B cell (primary cell): ENCODE results near the gene ARHGAP15. TPM values are rescaled to one million over a fixed set of nuclear protein-coding genes. Genes with fewer than 3 reads are reported as not detected.

ENCODE experiments used
- ATAC-seq: fragments of 200-7000 bp; cut with Tn5 transposase; one replicate; pipeline ENCODE4 v1.10.0; 2021; ENCODE audit warnings: low read depth, mild to moderate bottlenecking, moderate number of reproducible peaks, moderate library complexity
- CTCF ChIA-PET: fragments of 350-600 bp; sonication (Branson Sonifier 250); formaldehyde crosslinking; loops from one replicate; lab custom pipeline; 2021; ENCODE audit warnings: antibody characterized with exemption, inconsistent platforms; lab: Charles Lee
- POLR2A ChIA-PET: fragments of 350-600 bp; sonication (Branson Sonifier 250); formaldehyde crosslinking; loops from one replicate; lab custom pipeline; 2021; ENCODE audit warnings: antibody characterized with exemption; lab: Charles Lee
- DNase-seq: peaks from one replicate; pipeline ENCODE4 v3.0.0; 2013
- H2AFZ ChIP-seq: 2 replicates; pipeline ENCODE4 v1.6.1; 2012; ENCODE audit warnings: mild to moderate bottlenecking, low read depth, low read length; ENCODE audit not compliant: insufficient read depth, poor library complexity, severe bottlenecking
- H3K27ac ChIP-seq, 2 donors: 1 replicate in 1 of 2; 2 replicates in 1 of 2; pipeline ENCODE4 v1.5.1; 2012 to 2013; ENCODE audit warnings: low read length in 2 of 2, mild to moderate bottlenecking in 2 of 2, moderate library complexity in 1 of 2
- H3K27me3 ChIP-seq, 4 experiments: fragments of 200-600 bp in 1 of 4; sonication (generic) in 1 of 4; replicated peaks in 1 of 4; 1 replicate in 2 of 4; 2 replicates in 2 of 4; pipeline versions ENCODE4 v1.6.1 to v1.7.0; 2013 to 2016; ENCODE audit warnings: low read length in 3 of 4, mild to moderate bottlenecking in 2 of 4, mixed read lengths in 1 of 4, moderate library complexity in 1 of 4; ENCODE audit not compliant: insufficient read depth in 4 of 4, control insufficient read depth in 3 of 4; ENCODE audit errors: control extremely low read depth in 1 of 4
- H3K36me3 ChIP-seq, 2 experiments: replicated peaks in 1 of 2; 1 replicate in 1 of 2; 2 replicates in 1 of 2; pipeline versions ENCODE4 v1.6.1 to v1.7.1; 2013; ENCODE audit warnings: low read length in 1 of 2; ENCODE audit not compliant: insufficient read depth in 2 of 2, control insufficient read depth in 1 of 2; ENCODE audit errors: control extremely low read depth in 1 of 2, extremely low read depth in 1 of 2
- H3K4me1 ChIP-seq, 2 donors: fragments of 200-600 bp in 1 of 2; sonication (generic) in 1 of 2; 1 replicate in 1 of 2; 2 replicates in 1 of 2; pipeline versions ENCODE4 v1.5.1 to v1.6.1; 2013 to 2017; ENCODE audit warnings: low read length in 2 of 2; ENCODE audit not compliant: control insufficient read depth in 2 of 2, insufficient read depth in 2 of 2
- H3K4me2 ChIP-seq: replicated peaks from 2 replicates; pipeline ENCODE3; 2012; ENCODE audit warnings: mild to moderate bottlenecking, low read depth, low read length; ENCODE audit not compliant: poor library complexity, severe bottlenecking
- H3K4me3 ChIP-seq, 5 experiments: fragments of 200-600 bp in 1 of 5; sonication (generic) in 1 of 5; 1 replicate in 3 of 5; 2 replicates in 2 of 5; pipeline versions ENCODE4 v1.5.1 to v1.7.0; 2011 to 2016; ENCODE audit warnings: low read length in 4 of 5, mild to moderate bottlenecking in 4 of 5, low read depth in 2 of 5, control low read depth in 1 of 5, moderate library complexity in 1 of 5; ENCODE audit not compliant: insufficient read depth in 1 of 5; ENCODE audit errors: control extremely low read depth in 1 of 5, extremely low read depth in 1 of 5
- H3K79me2 ChIP-seq: fragments of 200-600 bp; sonication (generic); one replicate; pipeline ENCODE4 v1.6.0; 2016; ENCODE audit warnings: low read length; ENCODE audit not compliant: control insufficient read depth, insufficient read depth
- H3K9ac ChIP-seq: fragments of 200-600 bp; sonication (generic); 2 replicates; pipeline ENCODE4 v1.6.1; 2017; ENCODE audit warnings: mild to moderate bottlenecking, low read length, moderate library complexity
- H3K9me3 ChIP-seq, 3 donors: one replicate each; pipeline versions ENCODE4 v1.6.1 to v1.7.1; 2013; ENCODE audit warnings: low read length in 2 of 3; ENCODE audit not compliant: control insufficient read depth in 2 of 3, insufficient read depth in 1 of 3; ENCODE audit errors: control extremely low read depth in 1 of 3
- H4K20me1 ChIP-seq: 2 replicates; pipeline ENCODE4 v1.6.0; 2012; ENCODE audit warnings: mild to moderate bottlenecking, low read length; ENCODE audit not compliant: insufficient read depth, control insufficient read depth, poor library complexity, severe bottlenecking
- H3K27ac Mint-ChIP-seq: one replicate; pipeline ENCODE4 v1.8.0; 2021; ENCODE audit warnings: mixed read lengths
- H3K27me3 Mint-ChIP-seq: one replicate; pipeline ENCODE4 v1.8.0; 2021; ENCODE audit warnings: mixed read lengths
- H3K4me1 Mint-ChIP-seq: one replicate; pipeline ENCODE4 v1.8.0; 2021; ENCODE audit warnings: mixed read lengths
- H3K4me3 Mint-ChIP-seq: one replicate; pipeline ENCODE4 v1.8.0; 2021; ENCODE audit warnings: mixed read lengths
- H3K9me3 Mint-ChIP-seq: one replicate; pipeline ENCODE4 v1.8.0; 2022; ENCODE audit warnings: mixed read lengths; ENCODE audit not compliant: insufficient read depth
- EZH2 ChIP-seq: IDR thresholded peaks from 2 replicates; pipeline ENCODE4 v1.6.1; 2012; ENCODE audit warnings: borderline replicate concordance, low read depth, mild to moderate bottlenecking, moderate library complexity, low read length; ENCODE audit not compliant: insufficient read depth, poor library complexity, severe bottlenecking
- WGBS: methylation state at CpG from one replicate; pipeline ENCODE4 v1.1.5; 2013; ENCODE audit warnings: missing lambda C conversion rate; ENCODE audit not compliant: insufficient coverage; 5-methylcytosine and 5-hydroxymethylcytosine counted together
- intact Hi-C: fragments of 100-400 bp; cut with micrococcal nuclease; formaldehyde crosslinking; loops from one replicate; pipeline ENCODE4 v1.10.0; 2022
- polyA plus RNA-seq: library from polyadenylated mRNA; depleted of rRNA; stranded (reverse); fragments of >200 nt; gene quantifications from 2 replicates; pipeline ENCODE4 v1.2.3, GENCODE V29; 2012
- total RNA-seq, 2 donors: library from RNA; stranded (reverse); fragments of 120-200 nt in 1 of 2; gene quantifications; 1 replicate in 1 of 2; 2 replicates in 1 of 2; pipeline versions ENCODE4 v1.2.3 to v1.2.4, GENCODE V29; 2013 to 2022
- TF ChIP-seq, protein P1 (sequence below): fragments of 200-600 bp; IDR thresholded peaks from one replicate; pipeline ENCODE4 v1.8.0; 2022; ENCODE audit warnings: antibody characterized with exemption, mild to moderate bottlenecking

ARHGAP15 gene
- total and polyA plus RNA-seq, 2 donors (not counting 1 experiment from before 2014, with no cell fraction given), result 58.6 to 187 TPM

DNA sequence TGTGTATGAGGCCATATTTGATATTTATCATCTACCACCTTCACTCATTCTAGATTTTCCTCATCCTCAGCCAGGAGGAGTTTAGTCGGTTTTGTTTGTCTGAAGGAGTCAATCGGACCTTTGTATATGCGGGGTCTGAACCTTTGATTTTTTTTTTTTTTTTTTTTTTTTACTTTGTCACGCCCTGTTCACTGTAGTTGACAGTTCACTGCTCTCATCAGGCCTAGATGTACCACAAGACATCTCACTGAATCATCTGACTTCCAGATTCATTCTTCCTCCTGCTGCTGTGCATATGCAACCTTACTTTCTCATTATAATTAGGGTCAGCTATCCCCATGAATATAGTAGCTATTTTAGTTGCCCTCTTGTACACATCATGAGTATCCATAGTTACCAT lies 133.2 kb downstream of the ARHGAP15 start:
- peak overlapping the region; percentile 32 for H3K27ac Mint-ChIP-seq
- ATAC-seq (peak; percentile 22), DNase-seq (peak; percentile 32)
- POLR2A ChIA-PET, result interaction anchor here (1.1 kb wide), 1 partner anchor 280 kb away, joined by 4 read pairs; no protein-coding TSS in a partner anchor
- H2AFZ ChIP-seq, result no peak overlapping the region
- no peaks in the 10 kb centered on the region for H3K27me3 Mint-ChIP-seq
- H3K27ac ChIP-seq, result peak overlapping the region; percentile 62 to 72
- peaks cover 18% of the 10 kb centered on the region for H4K20me1 ChIP-seq
- peaks cover 47% of the 10 kb centered on the region for H3K4me1 Mint-ChIP-seq
- peaks cover 3% of the 10 kb centered on the region for H3K9me3 Mint-ChIP-seq
- WGBS, result no CpG with 5 or more reads among the region's 4 CpGs
- TF ChIP-seq EZH2, result no peak
- TF ChIP-seq, protein P1, sequence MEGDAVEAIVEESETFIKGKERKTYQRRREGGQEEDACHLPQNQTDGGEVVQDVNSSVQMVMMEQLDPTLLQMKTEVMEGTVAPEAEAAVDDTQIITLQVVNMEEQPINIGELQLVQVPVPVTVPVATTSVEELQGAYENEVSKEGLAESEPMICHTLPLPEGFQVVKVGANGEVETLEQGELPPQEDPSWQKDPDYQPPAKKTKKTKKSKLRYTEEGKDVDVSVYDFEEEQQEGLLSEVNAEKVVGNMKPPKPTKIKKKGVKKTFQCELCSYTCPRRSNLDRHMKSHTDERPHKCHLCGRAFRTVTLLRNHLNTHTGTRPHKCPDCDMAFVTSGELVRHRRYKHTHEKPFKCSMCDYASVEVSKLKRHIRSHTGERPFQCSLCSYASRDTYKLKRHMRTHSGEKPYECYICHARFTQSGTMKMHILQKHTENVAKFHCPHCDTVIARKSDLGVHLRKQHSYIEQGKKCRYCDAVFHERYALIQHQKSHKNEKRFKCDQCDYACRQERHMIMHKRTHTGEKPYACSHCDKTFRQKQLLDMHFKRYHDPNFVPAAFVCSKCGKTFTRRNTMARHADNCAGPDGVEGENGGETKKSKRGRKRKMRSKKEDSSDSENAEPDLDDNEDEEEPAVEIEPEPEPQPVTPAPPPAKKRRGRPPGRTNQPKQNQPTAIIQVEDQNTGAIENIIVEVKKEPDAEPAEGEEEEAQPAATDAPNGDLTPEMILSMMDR, result no peak
- H3K9me3 ChIP-seq, result peaks cover 0 to 7% (median 1%) of the 10 kb centered on the region in 3 donors
- H3K9ac ChIP-seq, result no peak overlapping the region
- peaks cover 65% of the 10 kb centered on the region for H3K79me2 ChIP-seq
- CTCF ChIA-PET, result interaction anchor here (0.7 to 13.3 kb wide), 15 partner anchors 10 to 262 kb away, joined by 3 to 220 read pairs (median 8); no protein-coding TSS in a partner anchor
- no peaks in the 10 kb centered on the region for H3K27me3 ChIP-seq
- intact Hi-C loops, result loop anchor here (2.0 kb wide), 1 partner anchor 22 kb away; no protein-coding TSS in a partner anchor
- H3K4me1 ChIP-seq, result peaks cover 41 to 43% of the 10 kb centered on the region in 2 donors
- H3K36me3 ChIP-seq, result peaks cover 2 to 12% of the 10 kb centered on the region in 2 experiments
- peak overlapping the region; percentile 3 for H3K4me3 Mint-ChIP-seq
- H3K4me3 ChIP-seq, result no peak overlapping the region
- H3K4me2 ChIP-seq, result peak overlapping the region; percentile 20

DNA sequence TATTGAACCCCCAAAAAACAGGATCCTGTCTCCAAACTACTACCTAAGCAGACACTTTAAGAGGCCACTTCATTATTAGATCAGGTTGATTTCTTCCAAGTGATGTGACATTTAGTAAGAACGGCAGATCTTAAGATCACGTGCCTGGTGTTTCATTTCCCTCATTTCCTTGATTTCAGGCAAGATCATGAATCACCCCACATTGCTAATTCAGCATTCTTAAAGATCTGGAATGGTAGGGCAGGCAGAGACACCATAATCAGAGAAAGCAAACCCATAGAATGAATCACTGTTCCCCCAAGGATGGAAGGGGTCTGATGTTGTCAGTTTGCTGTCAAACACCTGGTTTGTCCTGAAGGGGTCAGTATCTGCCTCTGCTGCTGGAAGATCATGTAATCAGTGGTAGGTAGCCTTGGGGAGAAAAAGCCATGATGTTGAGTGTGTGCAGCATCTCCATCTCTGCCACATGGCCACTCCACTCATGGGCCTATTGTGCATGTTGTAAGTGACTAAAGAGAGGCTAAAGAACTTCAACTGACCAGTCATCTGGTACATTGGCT lies 133.9 kb downstream of the ARHGAP15 start:
- Histone ChIP-seq H3K4me1 (peaks cover 35 to 38% of the 10 kb centered on the region in 2 donors), H4K20me1 (peaks cover 20% of the 10 kb centered on the region), H3K4me2 (peak overlapping the region; percentile 20), H2AFZ (no peak overlapping the region), H3K36me3 (peaks cover 2 to 12% of the 10 kb centered on the region in 2 experiments), H3K79me2 (peaks cover 72% of the 10 kb centered on the region), H3K9ac (no peak overlapping the region), H3K27me3 (no peaks in the 10 kb centered on the region), H3K27ac (peak overlapping the region; percentile 62 to 72), H3K4me3 (no peak overlapping the region), H3K9me3 (peaks cover 0 to 7% (median 1%) of the 10 kb centered on the region in 3 donors)
- no peak overlapping the region for H3K4me3 Mint-ChIP-seq
- H3K27ac Mint-ChIP-seq, result peak overlapping the region; percentile 51
- TF ChIP-seq EZH2, result no peak
- TF ChIP-seq, protein P1, result no peak
- no CpG with 5 or more reads among the region's 2 CpGs for WGBS
- H3K9me3 Mint-ChIP-seq, result peaks cover 3% of the 10 kb centered on the region
- no peak for ATAC-seq
- ChIA-PET POLR2A (interaction anchor here (0.6 kb wide), 1 partner anchor 327 kb away, joined by 3 read pairs; no protein-coding TSS in a partner anchor), CTCF (interaction anchor here (0.7 to 13.3 kb wide), 8 partner anchors 10 to 262 kb away, joined by 3 to 220 read pairs (median 6); no protein-coding TSS in a partner anchor)
- peaks cover 41% of the 10 kb centered on the region for H3K4me1 Mint-ChIP-seq
- no peak for DNase-seq
- intact Hi-C loops, result loop anchor here (2.0 kb wide), 1 partner anchor 22 kb away; no protein-coding TSS in a partner anchor
- no peaks in the 10 kb centered on the region for H3K27me3 Mint-ChIP-seq
